HepG2 (cell line): Measurements from ENCODE around the gene AUP1. TPM values are rescaled to one million over a fixed set of nuclear protein-coding genes. Genes with fewer than 3 reads are reported as not detected.

Source experiments
- CTCF ChIP-seq: sonication (generic); formaldehyde crosslinking; IDR thresholded peaks from 2 replicates; pipeline ENCODE4 v1.5.0; 2020; ENCODE audit warnings: mild to moderate bottlenecking, missing genetic modification reagents, moderate library complexity
- GABPA ChIP-seq, 2 experiments: IDR thresholded peaks; 2 replicates each; pipeline ENCODE4 v1.6.1; 2011 to 2016; ENCODE audit warnings: low read depth in 2 of 2, low read length in 1 of 2, missing biosample characterization in 1 of 2, missing genetic modification characterization in 1 of 2
- HDAC1 ChIP-seq: sonication (generic); formaldehyde crosslinking; IDR thresholded peaks from 2 replicates; pipeline ENCODE4 v1.5.1; 2020; ENCODE audit warnings: mild to moderate bottlenecking, missing genetic modification reagents
- HDAC2 ChIP-seq: sonication (generic); formaldehyde crosslinking; IDR thresholded peaks from 2 replicates; pipeline ENCODE4 v1.4.0; 2020; ENCODE audit warnings: missing genetic modification reagents
- HOXA3 ChIP-seq: sonication (generic); formaldehyde crosslinking; IDR thresholded peaks from 2 replicates; pipeline ENCODE4 v1.5.0; 2020; ENCODE audit warnings: missing genetic modification reagents
- KDM5B ChIP-seq: sonication (generic); formaldehyde crosslinking; IDR thresholded peaks from 2 replicates; pipeline ENCODE4 v1.4.0; 2020; ENCODE audit warnings: missing genetic modification reagents, mild to moderate bottlenecking, borderline replicate concordance
- MED13 ChIP-seq: sonication (generic); formaldehyde crosslinking; IDR thresholded peaks from 2 replicates; pipeline ENCODE4 v1.5.0; 2020; ENCODE audit warnings: missing genetic modification reagents
- NFYB ChIP-seq: sonication (generic); formaldehyde crosslinking; IDR thresholded peaks from 2 replicates; pipeline ENCODE4 v1.4.0; 2020; ENCODE audit warnings: missing genetic modification reagents
- PHF8 ChIP-seq: sonication (generic); formaldehyde crosslinking; IDR thresholded peaks from 2 replicates; pipeline ENCODE4 v1.5.0; 2020; ENCODE audit warnings: missing genetic modification reagents
- SALL1 ChIP-seq: sonication (generic); formaldehyde crosslinking; IDR thresholded peaks from 2 replicates; pipeline ENCODE4 v1.8.0; 2022; ENCODE audit warnings: mild to moderate bottlenecking, missing genetic modification reagents
- ZNF224 ChIP-seq: sonication (generic); formaldehyde crosslinking; IDR thresholded peaks from 2 replicates; pipeline ENCODE4 v1.5.0; 2020; ENCODE audit warnings: mild to moderate bottlenecking, missing genetic modification reagents
- ZNF563 ChIP-seq: sonication (generic); formaldehyde crosslinking; IDR thresholded peaks from 2 replicates; pipeline ENCODE4 v1.8.0; 2022; ENCODE audit warnings: mild to moderate bottlenecking, moderate library complexity, missing genetic modification reagents
- ZNF589 ChIP-seq: sonication (generic); formaldehyde crosslinking; conservative IDR thresholded peaks from 2 replicates; pipeline ENCODE4 v1.8.0; 2022; ENCODE audit warnings: mild to moderate bottlenecking, moderate library complexity, missing genetic modification reagents
- ZNF709 ChIP-seq: sonication (generic); formaldehyde crosslinking; IDR thresholded peaks from 2 replicates; pipeline ENCODE4 v1.5.0; 2020; ENCODE audit warnings: mild to moderate bottlenecking, missing genetic modification reagents
- polyA plus RNA-seq, 8 experiments: library from polyadenylated mRNA; depleted of rRNA in 3 of 8; stranded (reverse) in 7 of 8; unstranded in 1 of 8; fragments of >200 nt; fragmentation: Illumina TruSeq in 4 of 8; extraction: Trizol in 4 of 8; gene quantifications; 2 replicates each; pipeline versions ENCODE4 v1.2.1 to v1.2.3, GENCODE V29; 2011 to 2016; ENCODE audit warnings: low read depth in 4 of 8, missing spikeins in 1 of 8, mixed read lengths in 1 of 8; ENCODE audit not compliant: insufficient read depth in 1 of 8
- total RNA-seq, 5 experiments: library from RNA; depleted of rRNA; stranded (reverse); fragments of >200 nt; fragmentation: Illumina TruSeq; extraction: Trizol; gene quantifications; 2 replicates each; pipeline ENCODE4 v1.2.3, GENCODE V29; 2016; ENCODE audit warnings: low read depth in 1 of 5
- TF ChIP-seq, protein P1 (sequence below): sonication (generic); formaldehyde crosslinking; IDR thresholded peaks from 2 replicates; pipeline ENCODE4 v1.9.0; 2022; ENCODE audit warnings: low read depth, missing genetic modification reagents
- TF ChIP-seq, protein P2 (sequence below): sonication (generic); formaldehyde crosslinking; IDR thresholded peaks from 2 replicates; pipeline ENCODE4 v1.5.1; 2020; ENCODE audit warnings: missing genetic modification reagents, mild to moderate bottlenecking, borderline replicate concordance
- TF ChIP-seq, protein P3 (sequence below): sonication (generic); formaldehyde crosslinking; IDR thresholded peaks from 2 replicates; pipeline ENCODE4 v1.4.0; 2020; ENCODE audit warnings: missing genetic modification reagents, borderline replicate concordance
- TF ChIP-seq, protein P4 (sequence below): sonication (generic); formaldehyde crosslinking; IDR thresholded peaks from 2 replicates; pipeline ENCODE4 v1.8.0; 2022; ENCODE audit warnings: mild to moderate bottlenecking, missing genetic modification reagents, moderate library complexity
- TF ChIP-seq, protein P5 (sequence below): sonication (generic); formaldehyde crosslinking; IDR thresholded peaks from 2 replicates; pipeline ENCODE4 v1.4.0; 2020; ENCODE audit warnings: mild to moderate bottlenecking, low read depth, missing genetic modification reagents

Gene AUP1
- total and polyA plus RNA-seq, 2 of the 13 experiments (the other 11 are each of a cell fraction or from before 2014, with no cell fraction given): 174 to 267 TPM

DNA sequence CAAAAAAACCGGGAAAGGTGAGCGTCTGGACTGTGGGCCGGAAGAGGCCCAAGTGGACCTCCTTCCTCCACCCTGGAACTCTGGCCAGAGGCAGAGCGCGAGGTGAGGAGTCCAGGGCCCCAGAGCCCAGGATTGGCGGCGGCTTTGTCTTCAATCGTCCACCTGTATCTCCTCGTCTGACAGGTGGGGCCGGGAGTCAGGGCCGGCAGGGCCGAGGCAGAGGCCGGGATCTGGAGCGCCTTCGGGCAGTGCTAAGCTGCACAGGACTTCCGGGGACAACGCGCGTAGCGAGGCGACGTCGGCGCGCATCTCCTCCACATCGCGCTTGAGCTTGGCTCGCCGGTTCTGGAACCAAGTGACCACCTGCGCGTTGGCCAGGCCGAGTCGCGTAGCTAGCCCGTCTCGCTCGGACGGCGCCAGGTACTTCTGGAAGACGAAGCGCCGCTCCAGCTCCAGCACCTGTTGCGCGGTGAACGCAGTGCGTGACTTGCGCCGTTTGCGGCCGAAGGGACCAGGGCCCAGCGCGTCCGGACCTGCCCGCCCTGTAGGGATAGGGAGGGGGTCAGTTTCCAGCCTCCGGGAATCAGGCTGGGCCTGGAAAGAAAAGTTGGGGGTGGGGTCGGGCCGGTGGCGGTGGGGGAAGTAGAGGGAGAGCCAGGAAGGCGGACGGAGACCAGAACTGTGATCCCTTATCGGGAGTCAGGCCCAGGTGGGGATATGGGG is 31.6 kb downstream of the AUP1 start (continued):
- TF ChIP-seq ZNF589 (CRISPR knock-in tag): peak; percentile 25; the same call in 1 of the 2 replicates
- TF ChIP-seq SALL1: peak; percentile 24; the same call in 1 of the 2 replicates
- TF ChIP-seq, protein P1, sequence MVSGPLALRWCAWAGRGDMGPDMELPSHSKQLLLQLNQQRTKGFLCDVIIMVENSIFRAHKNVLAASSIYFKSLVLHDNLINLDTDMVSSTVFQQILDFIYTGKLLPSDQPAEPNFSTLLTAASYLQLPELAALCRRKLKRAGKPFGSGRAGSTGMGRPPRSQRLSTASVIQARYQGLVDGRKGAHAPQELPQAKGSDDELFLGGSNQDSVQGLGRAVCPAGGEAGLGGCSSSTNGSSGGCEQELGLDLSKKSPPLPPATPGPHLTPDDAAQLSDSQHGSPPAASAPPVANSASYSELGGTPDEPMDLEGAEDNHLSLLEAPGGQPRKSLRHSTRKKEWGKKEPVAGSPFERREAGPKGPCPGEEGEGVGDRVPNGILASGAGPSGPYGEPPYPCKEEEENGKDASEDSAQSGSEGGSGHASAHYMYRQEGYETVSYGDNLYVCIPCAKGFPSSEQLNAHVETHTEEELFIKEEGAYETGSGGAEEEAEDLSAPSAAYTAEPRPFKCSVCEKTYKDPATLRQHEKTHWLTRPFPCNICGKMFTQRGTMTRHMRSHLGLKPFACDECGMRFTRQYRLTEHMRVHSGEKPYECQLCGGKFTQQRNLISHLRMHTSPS (CRISPR knock-in tag): peak; percentile 65; the same call in 1 of the 2 replicates
- TF ChIP-seq ZNF563 (CRISPR knock-in tag): peak; percentile 85
- peak; percentile 52; the same call in 1 of the 2 replicates for TF ChIP-seq MED13
- 0 out of 2 replicates have a peak, but pooled peaks have one; percentile 25 for TF ChIP-seq HDAC1 (CRISPR knock-in tag)
- TF ChIP-seq GABPA (IDR thresholded peaks at IDR 0.05; ENCODE audit: low read depth, low read length): no peak
- TF ChIP-seq GABPA (CRISPR knock-in tag; IDR thresholded peaks at IDR 0.05; ENCODE audit: low read depth): peak; percentile 41
- TF ChIP-seq, protein P2, sequence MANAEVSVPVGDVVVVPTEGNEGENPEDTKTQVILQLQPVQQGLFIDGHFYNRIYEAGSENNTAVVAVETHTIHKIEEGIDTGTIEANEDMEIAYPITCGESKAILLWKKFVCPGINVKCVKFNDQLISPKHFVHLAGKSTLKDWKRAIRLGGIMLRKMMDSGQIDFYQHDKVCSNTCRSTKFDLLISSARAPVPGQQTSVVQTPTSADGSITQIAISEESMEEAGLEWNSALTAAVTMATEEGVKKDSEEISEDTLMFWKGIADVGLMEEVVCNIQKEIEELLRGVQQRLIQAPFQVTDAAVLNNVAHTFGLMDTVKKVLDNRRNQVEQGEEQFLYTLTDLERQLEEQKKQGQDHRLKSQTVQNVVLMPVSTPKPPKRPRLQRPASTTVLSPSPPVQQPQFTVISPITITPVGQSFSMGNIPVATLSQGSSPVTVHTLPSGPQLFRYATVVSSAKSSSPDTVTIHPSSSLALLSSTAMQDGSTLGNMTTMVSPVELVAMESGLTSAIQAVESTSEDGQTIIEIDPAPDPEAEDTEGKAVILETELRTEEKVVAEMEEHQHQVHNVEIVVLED (CRISPR knock-in tag): peak; percentile 34; the same call in 1 of the 2 replicates
- 0 out of 2 replicates have a peak, but pooled peaks have one; percentile 23 for TF ChIP-seq HDAC2
- TF ChIP-seq ZNF224 (CRISPR knock-in tag): peak; percentile 67; the same call in 1 of the 2 replicates
- TF ChIP-seq, protein P3, sequence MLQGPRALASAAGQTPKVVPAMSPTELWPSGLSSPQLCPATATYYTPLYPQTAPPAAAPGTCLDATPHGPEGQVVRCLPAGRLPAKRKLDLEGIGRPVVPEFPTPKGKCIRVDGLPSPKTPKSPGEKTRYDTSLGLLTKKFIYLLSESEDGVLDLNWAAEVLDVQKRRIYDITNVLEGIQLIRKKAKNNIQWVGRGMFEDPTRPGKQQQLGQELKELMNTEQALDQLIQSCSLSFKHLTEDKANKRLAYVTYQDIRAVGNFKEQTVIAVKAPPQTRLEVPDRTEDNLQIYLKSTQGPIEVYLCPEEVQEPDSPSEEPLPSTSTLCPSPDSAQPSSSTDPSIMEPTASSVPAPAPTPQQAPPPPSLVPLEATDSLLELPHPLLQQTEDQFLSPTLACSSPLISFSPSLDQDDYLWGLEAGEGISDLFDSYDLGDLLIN: peak; percentile 79; the same call in 1 of the 2 replicates
- no peak for TF ChIP-seq ZNF709 (CRISPR knock-in tag)
- peak; percentile 67 for TF ChIP-seq HOXA3 (CRISPR knock-in tag)
- TF ChIP-seq NFYB (CRISPR knock-in tag): 0 out of 2 replicates have a peak, but pooled peaks have one; percentile 9
- peak; percentile 27; the same call in 1 of the 2 replicates for TF ChIP-seq CTCF (CRISPR knock-in tag)
- TF ChIP-seq KDM5B (CRISPR knock-in tag): peak; percentile 81; the same call in 1 of the 2 replicates
- peak; percentile 19 for TF ChIP-seq PHF8 (CRISPR knock-in tag)
- TF ChIP-seq, protein P4, sequence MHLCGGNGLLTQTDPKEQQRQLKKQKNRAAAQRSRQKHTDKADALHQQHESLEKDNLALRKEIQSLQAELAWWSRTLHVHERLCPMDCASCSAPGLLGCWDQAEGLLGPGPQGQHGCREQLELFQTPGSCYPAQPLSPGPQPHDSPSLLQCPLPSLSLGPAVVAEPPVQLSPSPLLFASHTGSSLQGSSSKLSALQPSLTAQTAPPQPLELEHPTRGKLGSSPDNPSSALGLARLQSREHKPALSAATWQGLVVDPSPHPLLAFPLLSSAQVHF (CRISPR knock-in tag): 0 out of 2 replicates have a peak, but pooled peaks have one; percentile 30
- TF ChIP-seq, protein P5, sequence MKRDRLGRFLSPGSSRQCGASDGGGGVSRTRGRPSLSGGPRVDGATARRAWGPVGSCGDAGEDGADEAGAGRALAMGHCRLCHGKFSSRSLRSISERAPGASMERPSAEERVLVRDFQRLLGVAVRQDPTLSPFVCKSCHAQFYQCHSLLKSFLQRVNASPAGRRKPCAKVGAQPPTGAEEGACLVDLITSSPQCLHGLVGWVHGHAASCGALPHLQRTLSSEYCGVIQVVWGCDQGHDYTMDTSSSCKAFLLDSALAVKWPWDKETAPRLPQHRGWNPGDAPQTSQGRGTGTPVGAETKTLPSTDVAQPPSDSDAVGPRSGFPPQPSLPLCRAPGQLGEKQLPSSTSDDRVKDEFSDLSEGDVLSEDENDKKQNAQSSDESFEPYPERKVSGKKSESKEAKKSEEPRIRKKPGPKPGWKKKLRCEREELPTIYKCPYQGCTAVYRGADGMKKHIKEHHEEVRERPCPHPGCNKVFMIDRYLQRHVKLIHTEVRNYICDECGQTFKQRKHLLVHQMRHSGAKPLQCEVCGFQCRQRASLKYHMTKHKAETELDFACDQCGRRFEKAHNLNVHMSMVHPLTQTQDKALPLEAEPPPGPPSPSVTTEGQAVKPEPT (CRISPR knock-in tag): 0 out of 2 replicates have a peak, but pooled peaks have one; percentile 40
